ENCODE results near the gene ANKIB1.
"Not testable (repeated sequence)": the region's sequence is repeated elsewhere in the genome, so short reads cannot be mapped to it uniquely, and the experiment has no call there.

The ANKIB1 gene

DNA sequence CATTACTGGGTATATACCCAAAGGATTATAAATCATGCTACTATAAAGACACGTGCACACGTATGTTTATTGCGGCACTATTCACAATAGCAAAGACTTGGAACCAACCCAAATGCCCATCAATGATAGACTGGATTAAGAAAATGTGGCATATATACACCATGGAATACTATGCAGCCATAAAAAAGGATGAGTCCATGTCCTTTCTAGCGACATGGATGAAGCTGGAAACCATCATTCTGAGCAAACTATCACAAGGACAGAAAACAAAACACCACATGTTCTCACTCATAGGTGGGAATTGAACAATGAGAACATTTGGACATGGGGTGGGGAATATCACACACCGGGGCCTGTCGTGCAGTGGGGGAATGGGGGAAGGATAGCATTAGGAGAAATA lies 164.4 kb downstream of the ANKIB1 start:
- not testable (repeated sequence) for DNase-seq (ENCODE audit: low spot score)

GRCh38 chr7:92412745-92413144 lies 167.0 kb downstream of the ANKIB1 start:
- DNase-seq (ENCODE audit: low spot score): no peak

- DNase-seq (ENCODE audit: low spot score): no peak
These were observed 167.8 kb downstream of the ANKIB1 start for GRCh38 chr7:92413550-92413949.

DNA sequence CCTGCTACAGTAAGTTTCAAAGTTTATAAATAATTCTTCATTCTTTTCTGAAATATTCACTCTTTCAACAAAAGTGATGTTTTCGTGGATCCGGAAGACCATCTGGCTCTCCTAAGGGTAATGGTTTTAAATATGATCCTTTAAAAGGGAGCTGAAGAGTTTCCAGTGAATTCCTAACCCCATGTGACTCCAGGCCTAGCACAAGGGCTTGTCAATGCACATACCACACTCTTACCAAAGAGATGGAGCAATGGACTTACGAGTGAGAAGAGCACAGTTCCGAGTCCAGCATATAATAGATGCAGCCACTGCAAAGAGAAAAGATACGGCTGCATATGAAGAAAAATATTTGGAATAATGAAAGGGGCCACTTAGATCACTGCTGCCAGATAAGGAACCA lies 169.5 kb downstream of the ANKIB1 start:
- DNase-seq (ENCODE audit: low spot score): no peak

DNA sequence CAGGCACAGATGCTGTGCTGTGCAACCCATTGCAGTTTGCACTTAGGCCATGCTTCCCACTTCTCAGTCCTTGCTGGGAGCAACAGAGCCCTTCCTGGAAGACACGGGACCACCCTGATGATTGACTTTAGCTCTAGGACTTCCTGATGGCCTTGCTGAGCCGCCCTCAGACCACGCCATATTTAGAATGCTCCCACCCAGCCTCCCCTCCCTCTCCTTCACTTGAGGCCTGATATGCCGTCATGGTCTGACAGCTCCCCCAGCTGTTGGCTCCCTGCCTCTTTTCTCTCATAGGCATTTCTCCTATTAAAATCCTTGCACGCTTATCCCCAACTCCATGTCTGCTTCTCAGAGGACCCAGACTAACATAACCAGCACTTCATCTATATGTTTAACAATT lies 172.1 kb downstream of the ANKIB1 start:
- DNase-seq (ENCODE audit: low spot score): no peak

DNA sequence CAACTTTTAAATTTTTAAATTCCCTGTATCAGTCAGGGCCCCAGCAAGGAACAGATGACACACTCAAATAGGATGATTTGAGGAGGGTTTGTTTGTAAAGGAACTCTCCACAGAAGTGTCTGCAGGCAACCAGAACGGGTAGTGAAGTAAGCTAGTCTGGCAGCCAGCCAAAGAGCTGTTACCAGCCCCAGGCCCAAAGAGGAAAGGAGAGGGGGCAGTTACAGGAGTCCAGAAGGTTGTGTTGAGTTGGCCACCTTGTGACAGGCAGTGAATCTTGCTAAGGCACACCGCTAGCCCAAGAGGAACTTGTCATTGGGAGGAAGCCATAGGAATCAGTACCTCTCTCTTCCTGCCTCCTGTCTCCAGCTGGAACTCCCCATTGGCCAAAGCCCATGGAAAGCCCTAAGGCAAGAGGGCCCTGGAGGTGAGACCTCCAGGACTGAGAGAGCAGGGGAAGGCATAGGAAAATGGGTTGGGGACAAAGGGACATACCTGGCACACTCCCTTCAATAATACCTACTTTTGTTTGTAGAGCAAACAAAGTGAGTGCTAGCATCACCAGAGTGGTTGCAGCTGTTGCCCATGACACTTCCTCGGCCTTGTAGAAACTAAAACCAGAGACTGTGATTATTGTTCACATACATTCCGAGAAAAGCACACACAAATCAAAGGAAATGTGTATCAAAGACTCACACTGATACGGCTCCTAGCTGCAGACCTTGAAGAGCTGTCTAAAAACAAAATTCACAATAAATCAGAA lies 176.1 kb downstream of the ANKIB1 start:
- no peak for DNase-seq (ENCODE audit: low spot score)

- no peak for DNase-seq (ENCODE audit: low spot score)
These were observed 177.2 kb downstream of the ANKIB1 start for GRCh38 chr7:92422926-92423325.

DNA sequence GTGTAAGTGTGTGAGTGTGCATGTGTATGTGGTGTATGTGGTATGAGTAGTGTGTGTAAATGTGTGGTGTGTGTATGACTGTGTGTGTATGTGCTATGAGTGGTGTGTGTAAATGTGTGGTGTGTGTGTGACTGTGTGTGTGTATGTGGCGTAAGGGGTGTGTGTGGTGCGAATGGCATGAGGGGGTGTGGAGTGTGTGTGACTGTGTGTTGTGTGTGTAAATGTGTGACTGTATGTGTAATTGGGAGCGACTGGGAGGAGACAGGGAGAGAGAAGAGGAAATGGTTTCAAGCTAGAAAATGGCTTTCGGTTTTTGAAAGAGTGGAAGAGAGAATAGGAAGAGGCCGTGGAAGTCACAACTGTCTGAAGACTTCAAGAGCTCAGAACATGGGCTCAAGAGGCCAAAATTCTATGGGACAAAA lies 177.9 kb downstream of the ANKIB1 start:
- DNase-seq (ENCODE audit: low spot score): no peak

DNA sequence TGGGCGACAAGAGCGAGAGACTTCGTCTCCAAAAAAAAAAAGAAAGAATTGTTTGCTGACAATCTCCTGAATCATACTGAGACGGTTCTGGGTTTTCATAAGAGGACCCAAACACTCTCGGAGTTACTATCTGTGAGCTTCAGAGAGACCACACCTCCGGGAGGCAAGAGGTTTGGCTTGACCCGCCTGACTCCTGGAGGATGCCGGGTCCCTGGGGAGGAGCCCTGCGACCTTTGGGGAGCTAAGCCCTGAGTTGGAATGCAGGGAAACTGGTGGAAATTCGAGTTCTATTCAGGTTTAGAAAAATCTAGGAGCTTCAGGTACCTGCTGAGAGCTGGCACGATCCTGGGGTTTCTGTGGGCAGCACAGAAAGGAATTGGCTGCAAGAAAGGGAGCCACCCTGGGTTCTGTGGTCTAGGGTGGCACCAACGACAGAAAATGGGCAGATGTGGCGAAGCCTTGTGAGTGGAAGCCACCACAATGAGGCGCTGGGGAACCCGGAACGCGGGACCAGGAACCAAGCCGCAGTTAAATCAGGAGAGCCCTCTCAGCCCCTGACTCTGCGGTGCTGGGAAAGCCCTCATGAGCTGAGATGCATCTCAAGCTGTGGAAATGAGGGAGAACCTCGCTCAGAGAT lies 179.7 kb downstream of the ANKIB1 start:
- DNase-seq (ENCODE audit: low spot score): no peak

DNA sequence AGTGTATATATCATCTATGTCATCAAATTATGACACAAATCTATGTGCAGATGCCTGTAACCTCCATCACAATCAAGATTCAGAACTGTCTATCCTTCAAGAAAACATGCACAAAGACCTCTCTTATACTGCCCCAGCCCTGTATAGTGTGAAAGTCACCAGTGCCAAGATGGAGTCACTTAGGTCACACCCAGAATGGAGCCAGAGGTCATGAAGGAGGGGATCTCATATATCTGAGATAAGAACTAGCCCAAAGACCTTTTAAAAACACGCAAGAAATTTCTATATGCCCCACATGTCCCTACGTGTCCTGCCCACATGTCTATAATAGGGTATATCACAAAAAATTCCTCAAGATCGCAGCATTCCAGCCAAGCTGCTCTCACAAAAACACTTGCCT lies 181.4 kb downstream of the ANKIB1 start:
- no peak for DNase-seq (ENCODE audit: low spot score)

- DNase-seq (ENCODE audit: low spot score): no peak
These were observed 186.6 kb downstream of the ANKIB1 start for GRCh38 chr7:92432299-92432946.

GRCh38 chr7:92433019-92433418 lies 187.2 kb downstream of the ANKIB1 start:
- no peak for DNase-seq (ENCODE audit: low spot score)

DNA sequence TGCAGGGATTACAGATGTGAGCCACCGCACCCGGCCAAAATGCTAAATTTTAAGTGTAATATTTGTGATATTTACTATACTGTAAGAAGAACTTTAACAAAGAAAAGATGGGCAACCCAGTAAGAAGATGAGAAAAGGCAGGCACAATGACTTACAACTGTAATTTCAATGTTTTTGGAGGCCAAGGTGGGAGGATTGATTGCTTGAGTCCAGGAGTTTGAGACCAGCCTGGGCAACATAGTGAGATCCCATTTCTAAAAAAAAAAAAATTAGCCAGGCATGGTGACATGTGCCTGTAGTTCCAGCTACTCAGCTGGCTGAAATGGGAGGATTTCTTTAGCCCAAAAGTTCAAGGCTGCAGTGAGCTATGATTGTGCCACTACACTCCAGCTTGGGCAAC lies 189.8 kb downstream of the ANKIB1 start:
- no peak for DNase-seq (ENCODE audit: low spot score)

DNA sequence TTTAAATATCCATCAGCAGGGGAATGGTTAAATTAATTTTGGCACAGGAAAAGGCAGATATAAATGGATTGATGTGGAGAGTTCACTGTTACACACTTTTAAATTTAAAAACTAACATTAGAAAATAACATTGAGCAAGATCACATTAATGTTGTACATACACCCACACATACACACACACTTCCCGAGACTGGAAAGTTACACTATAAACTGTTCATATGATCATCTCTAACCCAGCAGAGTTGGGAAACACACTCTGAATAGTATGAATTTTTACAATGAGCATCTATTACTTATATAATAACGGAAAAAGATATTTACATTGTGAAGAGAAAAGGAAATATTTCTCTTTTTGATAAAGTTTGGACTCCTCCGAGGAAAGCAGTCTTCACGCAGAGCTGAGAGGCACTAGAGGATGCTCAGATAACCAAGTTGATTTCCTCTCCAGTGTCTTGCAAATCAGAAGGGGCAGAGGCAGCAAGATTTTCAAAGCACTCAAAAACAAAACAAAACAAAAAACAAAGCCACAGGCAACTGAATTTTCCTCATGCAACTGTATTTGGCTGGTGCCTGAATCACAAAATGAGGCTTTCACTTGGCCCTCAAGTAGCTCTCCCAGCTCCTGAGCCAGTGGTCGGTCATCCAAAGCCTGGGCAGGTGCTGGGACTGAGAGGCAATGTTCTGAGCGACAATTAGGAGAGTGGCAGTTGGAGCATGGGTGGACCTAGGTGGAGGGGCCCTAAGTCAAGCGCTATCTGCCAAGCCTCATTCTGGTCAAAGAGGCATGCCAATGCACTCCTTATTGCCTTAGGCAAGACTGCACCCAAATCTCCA lies 191.1 kb downstream of the ANKIB1 start:
- no peak for DNase-seq (ENCODE audit: low spot score)

GRCh38 chr7:92437956-92438491 lies 192.2 kb downstream of the ANKIB1 start:
- no peak for DNase-seq (ENCODE audit: low spot score)

- DNase-seq (ENCODE audit: low spot score): not testable (repeated sequence)
These were observed 196.9 kb downstream of the ANKIB1 start for GRCh38 chr7:92442720-92443119.

DNA sequence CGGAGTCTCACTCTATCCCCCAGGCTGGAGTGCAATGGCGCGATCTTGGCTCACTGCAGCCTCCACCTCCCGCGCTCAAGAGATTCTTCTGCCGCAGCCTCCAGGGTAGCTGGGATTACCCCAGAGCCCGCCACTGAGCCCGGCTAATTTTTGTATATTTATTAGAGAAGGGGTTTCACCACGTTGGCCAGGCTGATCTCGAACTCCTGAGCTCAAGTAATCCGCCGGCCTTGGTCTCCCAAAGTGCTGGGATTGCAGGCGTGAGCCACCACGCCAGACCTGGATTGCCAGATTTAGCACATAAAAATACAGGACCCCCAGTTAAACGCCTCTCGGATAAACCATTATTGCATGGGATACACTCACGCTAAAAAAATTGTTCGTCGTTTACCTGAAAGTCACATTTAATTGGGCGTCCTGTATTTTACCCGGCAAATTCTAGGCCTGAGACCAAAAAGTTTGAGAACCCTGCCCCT lies 201.1 kb downstream of the ANKIB1 start:
- no peak for DNase-seq (ENCODE audit: low spot score)

- peak; percentile 93 for DNase-seq (ENCODE audit: low spot score)
These were observed 201.8 kb downstream of the ANKIB1 start, which contains the start of gene GATAD1 for GRCh38 chr7:92447345-92448204. GATAD1 (plus strand) TSS chr7:92447482; CDS start chr7:92447730, 248 bp downstream.

DNA sequence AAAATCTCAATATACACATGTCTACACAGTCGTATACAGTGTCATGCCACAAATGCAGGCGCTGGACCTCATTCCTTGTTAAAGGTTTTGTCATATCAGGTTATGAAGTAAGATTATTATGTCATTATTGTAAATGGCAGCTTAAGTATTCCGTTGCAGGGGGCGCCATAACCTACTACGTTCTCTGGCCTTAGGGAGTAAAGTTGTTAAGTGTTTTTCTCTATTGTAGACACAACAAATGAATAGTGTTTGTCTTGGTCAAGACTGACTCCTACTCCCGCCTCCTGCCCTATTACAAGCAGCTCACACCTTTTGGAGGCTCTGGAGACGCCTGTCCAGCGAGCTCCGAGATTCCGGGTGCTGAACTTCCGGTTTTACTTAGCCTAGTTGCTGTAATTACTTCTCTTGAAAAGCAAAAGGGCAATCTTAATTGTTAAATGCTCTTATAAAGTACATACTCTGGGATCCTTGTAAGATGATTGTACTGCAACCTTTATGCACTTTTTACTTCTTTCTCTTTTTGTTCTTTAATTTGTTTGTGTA lies 202.5 kb downstream of the ANKIB1 start:
- peak; percentile 56 for DNase-seq (ENCODE audit: low spot score)
